PC-3 (cell line): ENCODE results near the gene NRARP. TPM values are rescaled to one million over a fixed set of nuclear protein-coding genes. Genes with fewer than 3 reads are reported as not detected.

Experiments
- ATAC-seq: fragments of 200-7000 bp; cut with Tn5 transposase; 2 replicates; pipeline ENCODE4 v1.9.1; 2020; ENCODE audit warnings: mild to moderate bottlenecking, moderate library complexity
- BruUV-seq: library from RNA; stranded (reverse); fragments of 400-500 nt; replicated peaks from 2 replicates; lab custom pipeline; 2021; lab: Mats Ljungman, UMichigan
- CTCF ChIA-PET: fragments of 300-600 bp; sonication (Branson Sonifier 250); formaldehyde crosslinking; loops from one replicate; lab custom pipeline; 2022; ENCODE audit warnings: antibody characterized with exemption; lab: Charles Lee
- POLR2A ChIA-PET: fragments of 300-600 bp; sonication (Branson Sonifier 250); formaldehyde crosslinking; loops from one replicate; lab custom pipeline; 2022; ENCODE audit warnings: antibody characterized with exemption; ENCODE audit not compliant: unreplicated experiment; lab: Charles Lee
- DNase-seq: peaks from one replicate; pipeline ENCODE4 v3.0.0-alpha.2; 2015
- H2AFZ ChIP-seq: fragments of 300-600 bp; sonication (generic); 2 replicates; pipeline ENCODE4 v1.6.0; 2016; ENCODE audit warnings: antibody characterized with exemption, low read length
- H3F3A ChIP-seq: fragments of 300-600 bp; sonication (generic); one replicate; pipeline ENCODE4 v1.6.0; 2017; ENCODE audit warnings: antibody characterized with exemption, low read length, control low read depth, mild to moderate bottlenecking; ENCODE audit not compliant: unreplicated experiment
- H3K27ac ChIP-seq: fragments of 300-600 bp; sonication (generic); 2 replicates; pipeline ENCODE4 v1.5.1; 2016; ENCODE audit warnings: mild to moderate bottlenecking, low read length
- H3K27me3 ChIP-seq: fragments of 300-600 bp; sonication (generic); 2 replicates; pipeline ENCODE4 v1.6.1; 2016; ENCODE audit warnings: low read length, mixed read lengths
- H3K36me3 ChIP-seq: fragments of 300-600 bp; sonication (generic); 2 replicates; pipeline ENCODE4 v1.6.1; 2016; ENCODE audit warnings: low read depth, mixed run types, low read length, mixed read lengths
- H3K4me1 ChIP-seq: fragments of 300-600 bp; sonication (generic); 2 replicates; pipeline ENCODE4 v1.5.1; 2016; ENCODE audit warnings: low read length; ENCODE audit not compliant: insufficient read depth
- H3K4me2 ChIP-seq: fragments of 300-600 bp; sonication (generic); 2 replicates; pipeline ENCODE4 v1.6.0; 2016; ENCODE audit warnings: low read length
- H3K4me3 ChIP-seq: fragments of 300-600 bp; sonication (generic); 2 replicates; pipeline ENCODE4 v1.5.1; 2016; ENCODE audit warnings: mild to moderate bottlenecking, low read length, mixed read lengths
- H3K79me2 ChIP-seq: fragments of 300-600 bp; sonication (generic); 2 replicates; pipeline ENCODE4 v1.6.1; 2017; ENCODE audit warnings: low read length, mixed read lengths
- H3K9ac ChIP-seq: fragments of 300-600 bp; sonication (generic); 2 replicates; pipeline ENCODE4 v1.6.0; 2016; ENCODE audit warnings: mild to moderate bottlenecking, low read length
- H3K9me2 ChIP-seq: fragments of 300-600 bp; sonication (generic); replicated peaks from 2 replicates; pipeline ENCODE4 v1.6.1; 2016; ENCODE audit warnings: mixed run types, low read length, mixed read lengths
- H3K9me3 ChIP-seq: fragments of 300-600 bp; sonication (generic); 2 replicates; pipeline ENCODE4 v1.6.1; 2016; ENCODE audit warnings: low read length, mixed read lengths
- H4K20me1 ChIP-seq: fragments of 300-600 bp; sonication (generic); 2 replicates; pipeline ENCODE4 v1.6.1; 2016; ENCODE audit warnings: low read length, mixed read lengths
- CTCF ChIP-seq: fragments of 300-600 bp; sonication (generic); conservative IDR thresholded peaks from 2 replicates; pipeline ENCODE4 v1.5.1; 2017; ENCODE audit warnings: antibody characterized with exemption, low read depth, mild to moderate bottlenecking, low read length
- EZH2 ChIP-seq: fragments of 300-600 bp; sonication (generic); IDR thresholded peaks from one replicate; pipeline ENCODE4 v1.6.1; 2017; ENCODE audit warnings: antibody characterized with exemption, mild to moderate bottlenecking, low read length; ENCODE audit not compliant: unreplicated experiment
- EZH2phosphoT487 ChIP-seq: fragments of 300-600 bp; sonication (generic); IDR thresholded peaks from 2 replicates; pipeline ENCODE4 v1.6.1; 2018; ENCODE audit warnings: mild to moderate bottlenecking, antibody characterized with exemption, low read length, borderline replicate concordance
- intact Hi-C: fragments of 100-400 bp; cut with micrococcal nuclease; formaldehyde crosslinking; loops from 2 replicates; pipeline ENCODE4 v1.9.0; 2023
- total RNA-seq: library from RNA; depleted of rRNA; stranded (reverse); fragments of >200 nt; gene quantifications from 2 replicates; pipeline ENCODE4 v1.2.3, GENCODE V29; 2014

NRARP gene
- total RNA-seq, 1 experiment from 2014 or later: 36.8 TPM

- no peak overlapping the region for H2AFZ ChIP-seq
Measured at GRCh38 chr9:137296670-137297664, 5.1 kb downstream of the NRARP start.

GRCh38 chr9:137295849-137296669 lies 6.0 kb downstream of the NRARP start:
- Histone ChIP-seq H3K9me2 (no peaks in the 10 kb centered on the region), H3K9me3 (no peaks in the 10 kb centered on the region), H3K36me3 (no peaks in the 10 kb centered on the region), H3F3A (no peaks in the 10 kb centered on the region), H3K9ac (no peak overlapping the region), H2AFZ (no peak overlapping the region), H3K27ac (no peak overlapping the region), H3K79me2 (peaks cover 15% of the 10 kb centered on the region), H3K4me2 (no peak overlapping the region), H4K20me1 (peaks cover 10% of the 10 kb centered on the region), H3K27me3 (no peaks in the 10 kb centered on the region), H3K4me1 (peaks cover 7% of the 10 kb centered on the region; the same call in 1 of the 2 replicates), H3K4me3 (no peak overlapping the region)
- ChIA-PET CTCF (no interaction called here), POLR2A (no interaction called here)
- TF ChIP-seq EZH2phosphoT487 (no peak), EZH2 (no peak), CTCF (no peak)
- no TSS peak for BruUV-seq
- DNase-seq: no peak
- no peak for ATAC-seq
- intact Hi-C loops: no loop called here

More at GRCh38 chr9:137296670-137297664, 5.1 kb downstream of the NRARP start:
- Histone ChIP-seq H3K4me1 (peaks cover 7% of the 10 kb centered on the region; the same call in 1 of the 2 replicates), H3K9me2 (no peaks in the 10 kb centered on the region), H4K20me1 (peaks cover 10% of the 10 kb centered on the region), H3K9me3 (no peaks in the 10 kb centered on the region), H3K79me2 (peaks cover 15% of the 10 kb centered on the region), H3K9ac (no peak overlapping the region), H3K27me3 (no peaks in the 10 kb centered on the region), H3F3A (no peaks in the 10 kb centered on the region), H3K27ac (no peak overlapping the region), H3K4me2 (no peak overlapping the region), H3K4me3 (no peak overlapping the region), H3K36me3 (no peaks in the 10 kb centered on the region)
- ATAC-seq: no peak
- no peak for DNase-seq
- CTCF ChIA-PET: no interaction called here
- intact Hi-C loops: no loop called here
- TF ChIP-seq EZH2phosphoT487 (no peak), CTCF (no peak), EZH2 (no peak)
- BruUV-seq: no TSS peak
- POLR2A ChIA-PET: no interaction called here
